LHCN-M2 (cell line): ENCODE measurements around the gene MEG3. TPM values are rescaled to one million over a fixed set of nuclear protein-coding genes. Genes with fewer than 3 reads are reported as not detected.

Source experiments
- total RNA-seq: library from RNA; depleted of rRNA; stranded (reverse); fragments of >200 nt; gene quantifications from 2 replicates; pipeline ENCODE4 v1.2.3, GENCODE V29; 2014; rRNA removed

The MEG3 gene
- total RNA-seq, 1 experiment from 2014 or later = 80.9 TPM

Other genes starting within 250 kb of the MEG3 start
- gene BEGAIN, start 238.7 kb upstream of the MEG3 start, total RNA-seq = not detected in 2 replicates
- not detected in 2 replicates for gene DLK1, start 99.2 kb upstream of the MEG3 start, total RNA-seq
- not detected in 2 replicates for gene RTL1, start 77.6 kb downstream of the MEG3 start, total RNA-seq